Epithelial cell of alveolus of lung (primary cell): ENCODE measurements around the gene ZFYVE21. TPM values are rescaled to one million over a fixed set of nuclear protein-coding genes. Genes with fewer than 3 reads are reported as not detected.

Source experiments
- total RNA-seq: library from RNA; depleted of rRNA; stranded (reverse); fragments of >200 nt; gene quantifications from 2 replicates; pipeline ENCODE4 v1.2.1, GENCODE V29; 2015

ZFYVE21 gene
- 40.0 and 45.1 TPM in 2 replicates for total RNA-seq

GRCh38 chr14:103715052-103716000, at the start of gene ZFYVE21, which contains the start of gene XRCC3:
Gene ZFYVE21 (plus strand): TSS chr14:103715810. CDS start chr14:103715842, 32 bp downstream.
Gene XRCC3 (minus strand): TSS chr14:103715451. CDS start chr14:103711087, 4,364 bp downstream.

Other genes with a start within 250 kb of the ZFYVE21 start
- 15.1 and 51.5 TPM in 2 replicates for gene CKB, start 193.0 kb upstream of the ZFYVE21 start, total RNA-seq
- 7.2 and 9.1 TPM in 2 replicates for gene TRMT61A, start 186.6 kb upstream of the ZFYVE21 start, total RNA-seq
- 16.8 and 18.7 TPM in 2 replicates for gene BAG5, start 153.2 kb upstream of the ZFYVE21 start, total RNA-seq
- 25.5 and 32.3 TPM in 2 replicates for gene COA8, start 152.8 kb upstream of the ZFYVE21 start, total RNA-seq
- 132 and 148 TPM in 2 replicates for gene KLC1, start 86.6 kb upstream of the ZFYVE21 start, total RNA-seq
- gene XRCC3, start 359 bp upstream of the ZFYVE21 start, total RNA-seq: 10.5 and 26.9 TPM in 2 replicates
- 1.3 and 1.4 TPM in 2 replicates for gene PPP1R13B, start 131.8 kb downstream of the ZFYVE21 start, total RNA-seq
- 0.26 TPM in 1 of 2 replicates, not detected in the other for gene TDRD9, start 212.6 kb downstream of the ZFYVE21 start, total RNA-seq
- gene RD3L, start 226.7 kb downstream of the ZFYVE21 start, total RNA-seq: not detected in 2 replicates